Type B pancreatic cell (in vitro differentiated cells): ENCODE results near the gene ABHD12B. TPM values are rescaled to one million over a fixed set of nuclear protein-coding genes. Genes with fewer than 3 reads are reported as not detected.

ENCODE experiments used
- DNase-seq: peaks from one replicate; pipeline ENCODE4 v3.0.0; 2021; ENCODE audit warnings: mixed read lengths; ENCODE audit not compliant: unreplicated experiment; ENCODE audit errors: extremely low spot score
- H3K27ac Mint-ChIP-seq: 2 replicates; pipeline ENCODE4 v1.8.0; 2021; ENCODE audit warnings: mild to moderate bottlenecking, mixed read lengths
- H3K27me3 Mint-ChIP-seq: 2 replicates; pipeline ENCODE4 v1.8.0; 2021; ENCODE audit warnings: mixed read lengths
- H3K36me3 Mint-ChIP-seq: 2 replicates; pipeline ENCODE4 v1.8.0; 2021; ENCODE audit warnings: mixed read lengths
- H3K4me1 Mint-ChIP-seq: one replicate; pipeline ENCODE4 v1.8.0; 2021; ENCODE audit warnings: mixed read lengths; ENCODE audit not compliant: unreplicated experiment
- H3K4me3 Mint-ChIP-seq: 2 replicates; pipeline ENCODE4 v1.8.0; 2021; ENCODE audit warnings: mild to moderate bottlenecking, mixed read lengths
- H3K9me3 Mint-ChIP-seq: 2 replicates; pipeline ENCODE4 v1.8.0; 2021; ENCODE audit warnings: mixed read lengths
- CTCF ChIP-seq: fragments of 200-600 bp; sonication (generic); conservative IDR thresholded peaks from 2 replicates; pipeline ENCODE4 v1.5.0; 2021; ENCODE audit warnings: antibody characterized with exemption, mild to moderate bottlenecking
- total RNA-seq: library from RNA; stranded (reverse); gene quantifications from 2 replicates; pipeline ENCODE4 v1.2.1, GENCODE V29; 2021; ENCODE audit warnings: low replicate concordance

The ABHD12B gene
- total RNA-seq, 1 donor from 2014 or later, result 0.17 TPM

DNA sequence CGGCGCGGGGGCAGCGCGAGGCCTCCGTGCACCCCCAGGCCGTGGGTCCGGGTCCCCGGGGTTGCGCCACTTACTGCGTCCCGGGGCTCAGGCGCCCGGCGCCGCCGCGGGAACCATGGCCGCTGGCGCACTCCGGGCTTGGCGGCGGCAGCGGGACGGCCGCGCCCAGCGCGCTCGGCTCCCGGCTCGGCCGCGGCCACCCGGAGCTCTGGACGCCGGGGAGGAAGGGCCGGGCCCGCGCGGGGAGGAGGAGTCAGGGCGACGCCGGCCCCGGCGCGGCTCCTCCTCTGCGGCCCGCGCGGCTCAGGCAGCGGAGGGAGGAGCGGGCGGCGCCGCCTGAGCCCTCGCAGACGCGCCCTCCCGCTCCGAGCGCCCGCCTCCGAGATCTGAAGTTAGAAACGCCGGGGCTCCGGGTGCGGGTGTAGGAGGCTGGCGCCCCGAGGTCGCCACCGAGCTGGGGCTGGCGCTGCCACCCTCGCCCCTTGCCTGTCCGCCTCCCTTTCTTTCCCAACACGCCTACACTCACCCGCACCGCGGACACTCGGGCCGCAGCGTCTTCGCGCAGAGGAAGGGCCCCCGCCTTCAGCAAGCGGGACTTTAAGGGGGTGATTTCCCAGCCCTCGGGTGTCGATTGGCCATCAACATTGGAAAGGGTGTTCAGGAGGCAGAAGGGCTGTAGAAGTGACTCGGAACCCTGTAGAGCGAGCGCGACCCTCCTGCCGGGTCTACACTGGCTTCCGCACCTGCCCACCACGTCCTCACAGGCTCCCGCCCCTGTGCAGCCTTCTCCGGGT lies 40.7 kb upstream of the ABHD12B start, which contains the start of gene NIN:
Gene NIN (minus strand): TSS at position 231 of the 794 bp plus-strand sequence. CDS start 9,106 bp downstream, outside the sequence.
- H3K27ac Mint-ChIP-seq, result peak within 1 kb of the TSS; percentile 80
- H3K4me1 Mint-ChIP-seq, result peaks cover 33% of the 10 kb centered on the region
- peak; percentile 81 for DNase-seq
- H3K9me3 Mint-ChIP-seq, result no peaks in the 10 kb centered on the region
- H3K36me3 Mint-ChIP-seq, result no peaks in the 10 kb centered on the region
- H3K4me3 Mint-ChIP-seq, result peak within 1 kb of the TSS; percentile 94
- H3K27me3 Mint-ChIP-seq, result peaks cover 35% of the 10 kb centered on the region
- TF ChIP-seq CTCF, result no peak

- Mint-ChIP-seq H3K36me3 (no peaks in the 10 kb centered on the region), H3K4me3 (peak overlapping the region; percentile 94), H3K9me3 (no peaks in the 10 kb centered on the region), H3K4me1 (peaks cover 33% of the 10 kb centered on the region), H3K27me3 (peaks cover 35% of the 10 kb centered on the region), H3K27ac (peak overlapping the region; percentile 80)
- TF ChIP-seq CTCF, result no peak
- DNase-seq, result no peak
These were observed 40.1 kb upstream of the ABHD12B start for GRCh38 chr14:50831726-50832168.

GRCh38 chr14:50832935-50833630 lies 38.8 kb upstream of the ABHD12B start:
- peak overlapping the region; percentile 54 for H3K4me3 Mint-ChIP-seq
- H3K27me3 Mint-ChIP-seq, result peaks cover 42% of the 10 kb centered on the region
- H3K36me3 Mint-ChIP-seq, result no peaks in the 10 kb centered on the region
- H3K27ac Mint-ChIP-seq, result no peak overlapping the region
- peaks cover 33% of the 10 kb centered on the region for H3K4me1 Mint-ChIP-seq
- no peaks in the 10 kb centered on the region for H3K9me3 Mint-ChIP-seq
- no peak for TF ChIP-seq CTCF
- DNase-seq, result no peak

DNA sequence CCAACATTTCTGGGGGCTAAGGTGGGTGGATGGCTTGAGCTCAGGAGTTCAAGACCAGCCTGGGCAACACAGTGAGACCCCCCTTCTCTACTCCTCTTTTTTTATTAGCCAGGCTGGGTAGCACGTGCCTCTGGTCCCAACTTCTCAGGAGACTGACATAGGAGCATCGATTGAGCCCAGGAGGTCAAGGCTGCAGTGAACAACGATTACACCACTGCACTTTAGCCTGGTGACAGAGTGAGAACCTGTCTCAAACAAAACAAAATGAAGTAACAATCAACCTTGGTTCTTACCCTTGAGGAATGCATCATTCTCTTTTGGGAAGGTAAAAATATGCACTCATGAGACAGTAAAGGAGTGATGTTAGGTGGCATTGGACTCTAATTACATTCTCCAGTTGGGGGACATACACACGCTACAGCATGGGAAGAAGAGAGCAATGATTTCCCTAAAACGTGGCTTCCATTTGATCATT lies 37.0 kb upstream of the ABHD12B start:
- H3K27ac Mint-ChIP-seq, result no peak overlapping the region
- TF ChIP-seq CTCF, result no peak
- H3K9me3 Mint-ChIP-seq, result no peaks in the 10 kb centered on the region
- H3K36me3 Mint-ChIP-seq, result no peaks in the 10 kb centered on the region
- no peak for DNase-seq
- peaks cover 41% of the 10 kb centered on the region for H3K27me3 Mint-ChIP-seq
- H3K4me1 Mint-ChIP-seq, result peaks cover 19% of the 10 kb centered on the region
- no peak overlapping the region for H3K4me3 Mint-ChIP-seq

- Mint-ChIP-seq H3K36me3 (no peaks in the 10 kb centered on the region), H3K9me3 (no peaks in the 10 kb centered on the region)
- no peak for TF ChIP-seq CTCF
These were observed 36.6 kb upstream of the ABHD12B start for GRCh38 chr14:50835280-50835679.

More at GRCh38 chr14:50835280-50835679, 36.6 kb upstream of the ABHD12B start:
- peaks cover 17% of the 10 kb centered on the region for H3K4me1 Mint-ChIP-seq
- peaks cover 43% of the 10 kb centered on the region for H3K27me3 Mint-ChIP-seq
- no peak overlapping the region for H3K27ac Mint-ChIP-seq
- no peak overlapping the region for H3K4me3 Mint-ChIP-seq
- DNase-seq, result no peak
